ENCODE results near the gene FBXL3. TPM values are rescaled to one million over a fixed set of nuclear protein-coding genes. Genes with fewer than 3 reads are reported as not detected.
"Not testable (repeated sequence)": the region's sequence is repeated elsewhere in the genome, so short reads cannot be mapped to it uniquely, and the experiment has no call there.

The FBXL3 gene
- polyA plus RNA-seq, 1 of the 3 experiments (the other 2 are of a cell fraction) = 13.6 TPM

GRCh38 chr13:77009719-77010118, 17.2 kb downstream of the FBXL3 start:
- H3K27ac ChIP-seq (ENCODE audit: low read depth in 2 of 2, low read length in 1 of 2); H3K4me1 ChIP-seq (ENCODE audit: control insufficient read depth in 1 of 2, insufficient read depth in 2 of 2, low read depth in 1 of 2, low read length in 1 of 2); H3K9me2 ChIP-seq; H3K9ac ChIP-seq; H2AFZ ChIP-seq (ENCODE audit: low read depth); H3F3A ChIP-seq (replicated peaks; ENCODE audit: insufficient read depth); H3K9me3 ChIP-seq; H3K27me3 ChIP-seq (ENCODE audit: insufficient read depth); H3K4me3 ChIP-seq (ENCODE audit: low read depth in 2 of 2, low read length in 1 of 2); H3K4me2 ChIP-seq; DNase-seq: not testable (repeated sequence)
- ChIA-PET CTCF (interaction anchor here (1.3 kb wide), 1 partner anchor 27 kb away, joined by 3 read pairs; no protein-coding TSS in a partner anchor), POLR2A (interaction anchor here (0.6 kb wide), 1 partner anchor 469 kb away, joined by 6 read pairs; no protein-coding TSS in a partner anchor)
- 84% methylated on average over 5 of the region's 5 CpGs for WGBS (ENCODE audit: low lambda C conversion rate)
- peaks cover 46% of the 10 kb centered on the region for H4K20me1 ChIP-seq (ENCODE audit: insufficient read depth)
- H3K79me2 ChIP-seq (ENCODE audit: insufficient read depth) = peaks cover 79% of the 10 kb centered on the region
- peaks cover 60 to 63% of the 10 kb centered on the region in 2 experiments for H3K36me3 ChIP-seq (replicated peaks in 1 of 2; ENCODE audit: control insufficient read depth in 1 of 2, insufficient read depth in 2 of 2, low read length in 1 of 2)

- ChIA-PET POLR2A (interaction anchor here (0.7 kb wide), 1 partner anchor 114 kb away, joined by 3 read pairs; no protein-coding TSS in a partner anchor), CTCF (no interaction called here)
- WGBS (ENCODE audit: low lambda C conversion rate) = 97% methylated on average over 2 of the region's 2 CpGs
- peaks cover 41% of the 10 kb centered on the region for H4K20me1 ChIP-seq (ENCODE audit: insufficient read depth)
- TF ChIP-seq FOSL2 (IDR thresholded peaks at IDR 0.05; ENCODE audit: borderline replicate concordance, low read depth) (no peak), CTCF (IDR thresholded peaks at IDR 0.05) (no peak), USF2 (IDR thresholded peaks at IDR 0.05; ENCODE audit: borderline replicate concordance, low read depth, low read length) (no peak), JUND (IDR thresholded peaks at IDR 0.05) (no peak), MAX (IDR thresholded peaks at IDR 0.05; ENCODE audit: low read depth) (no peak), MEF2A (IDR thresholded peaks at IDR 0.05; ENCODE audit: borderline replicate concordance, low read depth) (no peak), ZBTB33 (IDR thresholded peaks at IDR 0.05; ENCODE audit: borderline replicate concordance, low read depth) (no peak), SMC3 (IDR thresholded peaks at IDR 0.05; ENCODE audit: low read depth, low read length) (no peak), FOXM1 (IDR thresholded peaks at IDR 0.05; ENCODE audit: low read depth) (no peak), IRF3 (IDR thresholded peaks at IDR 0.05; ENCODE audit: low read depth, low read length) (no peak), SIN3A (IDR thresholded peaks at IDR 0.05; ENCODE audit: borderline replicate concordance, low read depth, low read length) (no peak), PBX3 (IDR thresholded peaks at IDR 0.05) (no peak), POLR2AphosphoS5 (IDR thresholded peaks at IDR 0.05; ENCODE audit: low read depth, low read length) (no peak), ELF1 (IDR thresholded peaks at IDR 0.05) (no peak)
- H3K9me2 ChIP-seq = no peaks in the 10 kb centered on the region
- no peaks in the 10 kb centered on the region for H3K9me3 ChIP-seq
- peaks cover 59 to 65% of the 10 kb centered on the region in 2 experiments for H3K36me3 ChIP-seq (replicated peaks in 1 of 2; ENCODE audit: control insufficient read depth in 1 of 2, insufficient read depth in 2 of 2, low read length in 1 of 2)
- no peak overlapping the region for H3K27ac ChIP-seq (ENCODE audit: low read depth in 2 of 2, low read length in 1 of 2)
- no peak overlapping the region for H2AFZ ChIP-seq (ENCODE audit: low read depth)
- no peaks in the 10 kb centered on the region for H3K27me3 ChIP-seq (ENCODE audit: insufficient read depth)
- no peak overlapping the region for H3K4me2 ChIP-seq
- no peak for DNase-seq
- H3K4me3 ChIP-seq (ENCODE audit: low read depth in 2 of 2, low read length in 1 of 2) = no peak overlapping the region
- peaks cover 4% of the 10 kb centered on the region for H3F3A ChIP-seq (replicated peaks; ENCODE audit: insufficient read depth)
- H3K9ac ChIP-seq = no peak overlapping the region
- no peaks in the 10 kb centered on the region for H3K4me1 ChIP-seq (ENCODE audit: control insufficient read depth in 1 of 2, insufficient read depth in 2 of 2, low read depth in 1 of 2, low read length in 1 of 2)
- peaks cover 78% of the 10 kb centered on the region for H3K79me2 ChIP-seq (ENCODE audit: insufficient read depth)
Measured at GRCh38 chr13:77009011-77009410, 17.9 kb downstream of the FBXL3 start.
